Smooth muscle cell (in vitro differentiated cells): ENCODE data around the gene FGFBP1. TPM values are rescaled to one million over a fixed set of nuclear protein-coding genes. Genes with fewer than 3 reads are reported as not detected.

Experiments used
- DNase-seq: peaks from one replicate; lab custom pipeline; 2025; ENCODE audit not compliant: unreplicated experiment; lab: John Stamatoyannopoulos, UW
- H2AFZ ChIP-seq: fragments of 200-600 bp; sonication (generic); 2 replicates; pipeline ENCODE4 v1.6.0; 2016; ENCODE audit warnings: antibody characterized with exemption, low read depth, mild to moderate bottlenecking
- H3F3A ChIP-seq: fragments of 200-600 bp; sonication (generic); 2 replicates; pipeline ENCODE4 v1.6.0; 2017; ENCODE audit warnings: antibody characterized with exemption, low read depth
- H3K27ac ChIP-seq: fragments of 200-600 bp; sonication (generic); 2 replicates; pipeline ENCODE4 v1.5.1; 2016; ENCODE audit warnings: low read depth, mild to moderate bottlenecking
- H3K27me3 ChIP-seq: fragments of 200-600 bp; sonication (generic); 2 replicates; pipeline ENCODE4 v1.6.1; 2016; ENCODE audit warnings: low read depth, mild to moderate bottlenecking
- H3K36me3 ChIP-seq: fragments of 200-600 bp; sonication (generic); 2 replicates; pipeline ENCODE4 v1.5.1; 2016; ENCODE audit warnings: low read depth
- H3K4me1 ChIP-seq: fragments of 200-600 bp; sonication (generic); 2 replicates; pipeline ENCODE4 v1.5.1; 2016; ENCODE audit warnings: low read depth
- H3K4me2 ChIP-seq: fragments of 200-600 bp; sonication (generic); 2 replicates; pipeline ENCODE4 v1.6.0; 2016; ENCODE audit warnings: mild to moderate bottlenecking
- H3K4me3 ChIP-seq: fragments of 200-600 bp; sonication (generic); 2 replicates; pipeline ENCODE4 v1.5.1; 2016; ENCODE audit warnings: mild to moderate bottlenecking
- H3K79me2 ChIP-seq: fragments of 200-600 bp; sonication (generic); 2 replicates; pipeline ENCODE4 v1.6.0; 2016; ENCODE audit warnings: low read depth, mild to moderate bottlenecking
- H3K9ac ChIP-seq: fragments of 200-600 bp; sonication (generic); 2 replicates; pipeline ENCODE4 v1.6.0; 2016; ENCODE audit warnings: low read depth
- H3K9me3 ChIP-seq: fragments of 200-600 bp; sonication (generic); replicated peaks from 2 replicates; pipeline ENCODE4 v1.5.1; 2016; ENCODE audit warnings: low read depth
- H4K20me1 ChIP-seq: fragments of 200-600 bp; sonication (generic); 2 replicates; pipeline ENCODE4 v1.6.0; 2016; ENCODE audit warnings: low read depth
- CTCF ChIP-seq: fragments of 200-600 bp; sonication (generic); IDR thresholded peaks from 2 replicates; pipeline ENCODE4 v1.5.1; 2017; ENCODE audit warnings: borderline replicate concordance, mild to moderate bottlenecking, antibody characterized with exemption; ENCODE audit not compliant: insufficient read depth, poor library complexity, severe bottlenecking
- WGBS: methylation state at CpG from one replicate; pipeline ENCODE4 v1.1.7; 2016; ENCODE audit warnings: low lambda C conversion rate; 5-methylcytosine and 5-hydroxymethylcytosine counted together
- polyA plus RNA-seq: library from polyadenylated mRNA; unstranded; fragments of >200 nt; fragmentation: Nextera tagmentation; extraction: Ambion mirVana; gene quantifications from 2 replicates; pipeline ENCODE4 v1.2.1, GENCODE V29; 2016
- total RNA-seq: library from RNA; depleted of rRNA; stranded (reverse); fragments of >200 nt; gene quantifications from 2 replicates; pipeline ENCODE4 v1.2.3, GENCODE V29; 2014

The FGFBP1 gene
- total and polyA plus RNA-seq, 2 experiments from 2014 or later = not detected

GRCh38 chr4:15971068-15971801 is 32.7 kb upstream of the FGFBP1 start:
- 85% methylated on average over 9 of the region's 9 CpGs for WGBS
- Histone ChIP-seq H3K4me3 (no peak overlapping the region), H3K27ac (no peak overlapping the region), H3K27me3 (no peaks in the 10 kb centered on the region), H3K4me2 (no peak overlapping the region), H3K79me2 (no peaks in the 10 kb centered on the region), H3K9ac (no peak overlapping the region), H3K9me3 (no peaks in the 10 kb centered on the region), H4K20me1 (no peaks in the 10 kb centered on the region), H2AFZ (no peak overlapping the region), H3K4me1 (no peaks in the 10 kb centered on the region), H3K36me3 (no peaks in the 10 kb centered on the region), H3F3A (no peaks in the 10 kb centered on the region)
- no peak for DNase-seq
- TF ChIP-seq CTCF = no peak

GRCh38 chr4:15968551-15969300 is 30.2 kb upstream of the FGFBP1 start:
- no peak for DNase-seq
- no peak overlapping the region for H3K9ac ChIP-seq
- WGBS = 92% methylated on average over 11 of the region's 11 CpGs
- H3K79me2 ChIP-seq = no peaks in the 10 kb centered on the region
- no peak overlapping the region for H3K27ac ChIP-seq
- no peaks in the 10 kb centered on the region for H3K36me3 ChIP-seq
- H3K4me1 ChIP-seq = no peaks in the 10 kb centered on the region
- H3K9me3 ChIP-seq = no peaks in the 10 kb centered on the region
- no peak overlapping the region for H2AFZ ChIP-seq
- no peak overlapping the region for H3K4me3 ChIP-seq
- H3K4me2 ChIP-seq = no peak overlapping the region
- H3K27me3 ChIP-seq = no peaks in the 10 kb centered on the region
- no peaks in the 10 kb centered on the region for H4K20me1 ChIP-seq
- TF ChIP-seq CTCF = no peak
- no peaks in the 10 kb centered on the region for H3F3A ChIP-seq

GRCh38 chr4:15965325-15965724 is 26.8 kb upstream of the FGFBP1 start:
- Histone ChIP-seq H3F3A (no peaks in the 10 kb centered on the region), H2AFZ (no peak overlapping the region), H3K4me3 (no peak overlapping the region), H3K27me3 (no peaks in the 10 kb centered on the region), H3K36me3 (no peaks in the 10 kb centered on the region), H3K79me2 (no peaks in the 10 kb centered on the region), H3K9ac (no peak overlapping the region), H3K9me3 (no peaks in the 10 kb centered on the region), H3K27ac (no peak overlapping the region), H3K4me2 (no peak overlapping the region), H3K4me1 (no peaks in the 10 kb centered on the region), H4K20me1 (no peaks in the 10 kb centered on the region)
- WGBS = 96% methylated on average over 5 of the region's 5 CpGs
- DNase-seq = no peak
- TF ChIP-seq CTCF = no peak
